ENCODE data around the gene CFAP410. TPM values are rescaled to one million over a fixed set of nuclear protein-coding genes. Genes with fewer than 3 reads are reported as not detected.

CFAP410 gene
- total RNA-seq, 1 donor: 9.5 TPM

DNA sequence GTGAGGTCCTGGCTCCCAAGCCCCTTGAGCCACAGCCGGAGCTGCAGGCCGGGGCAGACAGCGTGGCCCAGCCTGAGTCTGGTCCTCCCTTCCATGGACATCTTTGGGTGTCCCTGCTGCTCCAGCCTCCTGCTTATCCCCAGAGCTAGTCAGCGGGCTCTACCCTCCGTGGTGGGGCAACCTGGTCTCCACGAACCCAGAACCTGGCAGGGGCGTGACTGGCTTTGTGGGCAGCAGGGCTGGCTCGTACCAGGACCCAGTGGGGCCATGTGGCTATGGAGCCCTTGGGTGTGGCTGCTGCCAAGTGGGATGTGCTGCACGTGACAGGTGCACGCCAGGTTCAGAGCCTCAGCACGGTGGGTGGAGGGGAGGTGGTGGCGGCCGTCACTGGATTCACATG, 18.3 kb downstream of the CFAP410 start:
- DNase-seq (ENCODE audit: low read depth): no peak
- TF ChIP-seq, protein P1, sequence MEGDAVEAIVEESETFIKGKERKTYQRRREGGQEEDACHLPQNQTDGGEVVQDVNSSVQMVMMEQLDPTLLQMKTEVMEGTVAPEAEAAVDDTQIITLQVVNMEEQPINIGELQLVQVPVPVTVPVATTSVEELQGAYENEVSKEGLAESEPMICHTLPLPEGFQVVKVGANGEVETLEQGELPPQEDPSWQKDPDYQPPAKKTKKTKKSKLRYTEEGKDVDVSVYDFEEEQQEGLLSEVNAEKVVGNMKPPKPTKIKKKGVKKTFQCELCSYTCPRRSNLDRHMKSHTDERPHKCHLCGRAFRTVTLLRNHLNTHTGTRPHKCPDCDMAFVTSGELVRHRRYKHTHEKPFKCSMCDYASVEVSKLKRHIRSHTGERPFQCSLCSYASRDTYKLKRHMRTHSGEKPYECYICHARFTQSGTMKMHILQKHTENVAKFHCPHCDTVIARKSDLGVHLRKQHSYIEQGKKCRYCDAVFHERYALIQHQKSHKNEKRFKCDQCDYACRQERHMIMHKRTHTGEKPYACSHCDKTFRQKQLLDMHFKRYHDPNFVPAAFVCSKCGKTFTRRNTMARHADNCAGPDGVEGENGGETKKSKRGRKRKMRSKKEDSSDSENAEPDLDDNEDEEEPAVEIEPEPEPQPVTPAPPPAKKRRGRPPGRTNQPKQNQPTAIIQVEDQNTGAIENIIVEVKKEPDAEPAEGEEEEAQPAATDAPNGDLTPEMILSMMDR (IDR thresholded peaks at IDR 0.05; ENCODE audit: insufficient read depth, low read depth, low read length): no peak
- no peak overlapping the region for H3K4me3 ChIP-seq (ENCODE audit: low read depth, low read length)

DNA sequence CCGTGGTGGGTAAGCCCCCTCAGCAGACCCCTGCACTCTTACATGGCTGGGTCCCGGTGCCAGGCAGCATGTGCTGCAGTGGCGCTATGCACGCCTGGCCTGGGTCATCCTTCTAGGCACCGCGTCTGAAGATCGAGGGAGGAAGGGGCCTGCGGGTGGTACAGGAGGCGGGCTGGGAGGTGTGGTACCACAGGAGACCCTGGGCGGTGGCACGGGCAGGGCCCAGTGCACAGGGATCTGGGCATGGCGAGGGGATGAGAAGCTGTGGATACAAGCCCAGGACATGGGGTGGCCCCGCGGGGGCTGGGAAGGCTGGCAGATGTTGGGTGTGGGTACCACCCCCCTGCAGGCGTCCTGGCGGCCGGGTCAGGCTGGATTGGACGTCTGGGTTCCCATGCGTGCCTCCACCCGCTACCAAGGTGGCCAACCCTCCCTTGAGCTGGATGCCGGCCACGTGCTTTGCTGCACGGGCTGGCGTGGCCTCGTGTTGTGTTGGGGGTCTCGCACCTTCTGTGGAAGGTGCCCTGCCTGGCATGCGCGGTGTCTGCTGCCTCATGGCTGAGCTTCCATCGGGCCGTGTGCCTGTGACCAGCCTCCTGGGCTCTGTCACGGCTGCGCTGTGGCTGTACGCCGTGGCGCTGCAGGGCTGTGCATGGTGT, 19.7 kb downstream of the CFAP410 start:
- no peak for DNase-seq (ENCODE audit: low read depth)
- no peak overlapping the region for H3K4me3 ChIP-seq (ENCODE audit: low read depth, low read length)
- TF ChIP-seq, protein P1 (IDR thresholded peaks at IDR 0.05; ENCODE audit: insufficient read depth, low read depth, low read length): no peak

DNA sequence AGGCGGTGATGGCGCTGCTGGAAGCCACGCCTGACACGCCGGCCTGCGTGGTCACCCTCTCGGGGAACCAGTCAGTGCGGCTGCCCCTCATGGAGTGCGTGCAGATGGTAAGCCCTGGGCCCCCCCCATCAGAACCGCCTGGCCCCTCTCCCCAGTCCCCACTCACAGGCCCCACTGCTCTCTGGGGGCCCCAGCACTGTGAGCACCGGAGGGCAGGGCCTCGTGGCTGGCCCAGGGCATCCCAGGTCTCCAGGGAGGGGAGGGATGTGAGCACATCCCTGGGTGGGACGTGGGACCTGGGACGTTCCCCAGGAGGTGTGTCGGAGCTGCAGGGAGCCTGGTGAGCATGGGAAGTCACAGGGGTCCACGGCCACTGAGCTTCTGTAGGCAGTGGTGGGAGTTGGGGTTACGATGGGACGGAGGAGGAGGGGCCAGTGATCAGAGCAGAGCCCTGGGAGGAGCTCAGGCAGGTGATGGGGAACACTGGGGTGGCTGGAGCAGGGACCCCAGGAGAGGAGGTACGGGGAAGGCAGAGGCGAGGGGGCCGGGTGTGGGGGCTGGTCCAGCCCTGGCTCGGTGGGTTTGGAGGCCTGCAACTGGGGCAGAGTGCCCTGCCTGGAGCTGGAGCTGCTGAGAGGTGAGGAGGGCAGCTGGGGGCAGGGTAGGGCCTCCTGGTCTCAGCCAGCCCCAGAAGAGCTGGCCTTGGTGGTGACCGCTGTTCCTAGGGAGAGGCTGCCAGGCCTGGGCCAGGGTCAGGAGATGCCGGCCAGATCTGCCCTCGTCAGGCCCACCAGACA, 20.5 kb downstream of the CFAP410 start:
- DNase-seq (ENCODE audit: low read depth): no peak
- H3K4me3 ChIP-seq (ENCODE audit: low read depth, low read length): no peak overlapping the region
- TF ChIP-seq, protein P1 (IDR thresholded peaks at IDR 0.05; ENCODE audit: insufficient read depth, low read depth, low read length): no peak

DNA sequence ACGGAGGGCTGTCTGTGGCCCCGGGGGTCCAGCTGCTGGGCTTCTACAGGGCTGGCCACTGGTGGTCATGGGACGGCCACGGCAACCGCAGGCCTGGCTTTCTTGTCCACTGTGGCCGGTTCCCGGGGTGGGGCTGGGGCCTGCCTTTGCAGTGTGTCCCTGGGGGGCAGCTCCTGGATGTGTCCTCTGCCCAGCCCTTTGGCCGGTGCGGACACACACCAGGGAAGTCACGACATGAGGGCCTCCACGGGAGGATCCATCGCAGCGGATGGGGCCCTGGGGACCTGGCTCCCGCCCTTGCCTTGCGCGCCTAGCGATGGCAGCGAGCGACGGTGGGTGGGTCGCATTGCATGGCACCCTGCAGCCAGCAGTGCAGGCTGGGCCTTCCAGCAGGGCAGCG, 21.3 kb downstream of the CFAP410 start:
- no peak for DNase-seq (ENCODE audit: low read depth)
- TF ChIP-seq, protein P1 (IDR thresholded peaks at IDR 0.05; ENCODE audit: insufficient read depth, low read depth, low read length): no peak
- no peak overlapping the region for H3K4me3 ChIP-seq (ENCODE audit: low read depth, low read length)

DNA sequence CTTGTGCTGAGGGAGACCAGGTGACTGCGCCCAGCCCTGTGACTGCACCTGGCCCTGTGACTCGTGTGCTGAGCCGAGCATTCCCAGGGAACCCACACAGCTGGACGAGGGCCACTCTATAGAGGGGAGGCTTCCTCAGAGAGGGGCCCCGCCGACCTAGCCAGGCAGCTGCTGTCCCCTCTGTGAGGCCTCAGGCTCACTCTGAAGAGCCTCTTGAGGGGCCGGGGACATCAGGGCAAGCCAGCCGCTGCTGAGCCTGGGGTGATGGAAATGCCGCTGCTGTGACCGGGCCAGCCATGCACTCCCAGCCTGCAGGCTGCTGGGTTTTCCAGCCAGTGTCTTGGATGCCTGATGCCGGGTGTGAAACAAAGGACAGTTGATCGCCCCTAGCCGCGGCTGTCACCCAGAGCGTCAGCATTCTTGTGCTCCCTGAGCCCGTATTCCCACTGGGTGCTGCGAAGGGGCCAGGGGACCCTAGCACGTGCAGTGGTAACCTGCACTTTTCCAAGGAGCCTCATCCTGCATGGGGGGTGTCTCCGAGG, 21.9 kb downstream of the CFAP410 start:
- TF ChIP-seq, protein P1 (IDR thresholded peaks at IDR 0.05; ENCODE audit: insufficient read depth, low read depth, low read length): no peak
- no peak overlapping the region for H3K4me3 ChIP-seq (ENCODE audit: low read depth, low read length)
- no peak for DNase-seq (ENCODE audit: low read depth)

DNA sequence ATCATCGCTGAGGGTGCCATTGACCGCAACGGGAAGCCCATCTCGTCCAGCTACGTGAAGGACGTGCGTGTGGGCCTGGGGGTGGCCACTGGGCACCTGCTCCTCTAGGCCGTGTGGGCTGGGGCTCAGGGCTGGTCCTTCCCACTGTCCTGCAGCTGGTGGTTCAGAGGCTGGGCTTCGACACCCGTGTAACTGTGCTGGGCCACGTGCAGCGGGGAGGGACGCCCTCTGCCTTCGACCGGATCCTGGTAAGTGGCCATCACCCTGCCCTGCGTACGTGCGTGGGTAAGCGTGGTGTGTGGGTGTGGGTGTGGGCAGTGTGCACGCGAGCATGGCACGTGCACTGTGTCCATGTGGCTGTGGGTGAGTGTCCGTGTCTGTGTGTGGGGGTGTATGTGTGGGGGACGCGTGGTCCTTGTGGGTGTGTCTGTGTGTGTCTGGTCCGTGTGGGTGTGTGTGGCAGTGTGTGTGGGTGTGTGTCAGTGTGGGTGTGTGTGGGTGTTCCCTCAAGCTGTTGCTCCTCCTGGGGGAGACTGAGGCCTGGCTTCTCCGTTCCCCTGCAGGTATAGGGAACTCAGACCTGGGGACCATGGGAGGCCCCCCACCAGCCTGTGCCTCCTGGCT, 22.8 kb downstream of the CFAP410 start:
- no peak for DNase-seq (ENCODE audit: low read depth)
- TF ChIP-seq, protein P1 (IDR thresholded peaks at IDR 0.05; ENCODE audit: insufficient read depth, low read depth, low read length): no peak
- H3K4me3 ChIP-seq (ENCODE audit: low read depth, low read length): no peak overlapping the region

All from fibroblast of villous mesenchyme (primary cell).